Vagina (tissue), 2 donors: ENCODE results near the gene PIP4K2A.

ENCODE experiments used
- POLR2A ChIP-seq, 2 donors: fragments of 450-650 bp; IDR thresholded peaks; one replicate each; pipeline ENCODE4 v1.6.1; 2017; ENCODE audit warnings: antibody characterized with exemption in 2 of 2, mild to moderate bottlenecking in 2 of 2, moderate library complexity in 2 of 2
- POLR2AphosphoS5 ChIP-seq, 2 donors: sonication (generic); formaldehyde crosslinking; IDR thresholded peaks; one replicate each; pipeline ENCODE4 v1.9.0; 2017; ENCODE audit warnings: antibody characterized with exemption in 2 of 2, mild to moderate bottlenecking in 2 of 2, low read depth in 1 of 2; ENCODE audit not compliant: insufficient read depth in 1 of 2
- TF ChIP-seq, protein P1 (sequence below), 3 experiments: fragments of 450-650 bp in 2 of 3; fragments of 200-600 bp in 1 of 3; sonication (generic) in 1 of 3; IDR thresholded peaks; one replicate each; pipeline ENCODE4 v1.5.1; 2017 to 2019; ENCODE audit warnings: antibody characterized with exemption in 3 of 3, mild to moderate bottlenecking in 2 of 3, moderate library complexity in 2 of 3

DNA sequence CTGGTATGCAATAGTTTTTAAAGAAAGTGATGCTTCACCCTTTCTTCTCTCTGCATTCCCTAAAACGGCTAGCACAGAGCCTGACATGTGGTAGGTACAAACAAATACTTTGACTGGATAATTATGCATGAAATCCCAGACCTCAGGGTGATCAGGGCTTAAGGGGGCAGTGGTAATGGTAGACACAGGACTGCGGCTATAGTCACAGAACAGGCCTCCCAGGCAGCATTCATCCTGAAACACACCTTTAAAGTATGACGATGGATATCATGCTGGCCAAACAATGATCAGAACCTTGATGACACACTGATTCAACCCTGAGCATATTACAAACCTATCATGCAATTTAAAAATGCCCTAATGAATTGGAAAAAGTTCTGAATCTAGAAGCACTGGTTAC, 110.8 kb downstream of the PIP4K2A start:
- TF ChIP-seq, protein P1, sequence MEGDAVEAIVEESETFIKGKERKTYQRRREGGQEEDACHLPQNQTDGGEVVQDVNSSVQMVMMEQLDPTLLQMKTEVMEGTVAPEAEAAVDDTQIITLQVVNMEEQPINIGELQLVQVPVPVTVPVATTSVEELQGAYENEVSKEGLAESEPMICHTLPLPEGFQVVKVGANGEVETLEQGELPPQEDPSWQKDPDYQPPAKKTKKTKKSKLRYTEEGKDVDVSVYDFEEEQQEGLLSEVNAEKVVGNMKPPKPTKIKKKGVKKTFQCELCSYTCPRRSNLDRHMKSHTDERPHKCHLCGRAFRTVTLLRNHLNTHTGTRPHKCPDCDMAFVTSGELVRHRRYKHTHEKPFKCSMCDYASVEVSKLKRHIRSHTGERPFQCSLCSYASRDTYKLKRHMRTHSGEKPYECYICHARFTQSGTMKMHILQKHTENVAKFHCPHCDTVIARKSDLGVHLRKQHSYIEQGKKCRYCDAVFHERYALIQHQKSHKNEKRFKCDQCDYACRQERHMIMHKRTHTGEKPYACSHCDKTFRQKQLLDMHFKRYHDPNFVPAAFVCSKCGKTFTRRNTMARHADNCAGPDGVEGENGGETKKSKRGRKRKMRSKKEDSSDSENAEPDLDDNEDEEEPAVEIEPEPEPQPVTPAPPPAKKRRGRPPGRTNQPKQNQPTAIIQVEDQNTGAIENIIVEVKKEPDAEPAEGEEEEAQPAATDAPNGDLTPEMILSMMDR (IDR thresholded peaks at IDR 0.05): no peak
- no peak for TF ChIP-seq POLR2A (IDR thresholded peaks at IDR 0.05)
- TF ChIP-seq POLR2AphosphoS5 (IDR thresholded peaks at IDR 0.05; ENCODE audit: insufficient read depth in 1 of 2, low read depth in 1 of 2): no peak
